Ammon's horn (tissue), 1 donor: ENCODE results near the gene SIRT2.
"Not testable (repeated sequence)": the region's sequence is repeated elsewhere in the genome, so short reads cannot be mapped to it uniquely, and the experiment has no call there.

Source experiments
- DNase-seq: peaks from one replicate; pipeline ENCODE4 v3.0.0-alpha.2; 2016; ENCODE audit warnings: low spot score

The SIRT2 gene

DNA sequence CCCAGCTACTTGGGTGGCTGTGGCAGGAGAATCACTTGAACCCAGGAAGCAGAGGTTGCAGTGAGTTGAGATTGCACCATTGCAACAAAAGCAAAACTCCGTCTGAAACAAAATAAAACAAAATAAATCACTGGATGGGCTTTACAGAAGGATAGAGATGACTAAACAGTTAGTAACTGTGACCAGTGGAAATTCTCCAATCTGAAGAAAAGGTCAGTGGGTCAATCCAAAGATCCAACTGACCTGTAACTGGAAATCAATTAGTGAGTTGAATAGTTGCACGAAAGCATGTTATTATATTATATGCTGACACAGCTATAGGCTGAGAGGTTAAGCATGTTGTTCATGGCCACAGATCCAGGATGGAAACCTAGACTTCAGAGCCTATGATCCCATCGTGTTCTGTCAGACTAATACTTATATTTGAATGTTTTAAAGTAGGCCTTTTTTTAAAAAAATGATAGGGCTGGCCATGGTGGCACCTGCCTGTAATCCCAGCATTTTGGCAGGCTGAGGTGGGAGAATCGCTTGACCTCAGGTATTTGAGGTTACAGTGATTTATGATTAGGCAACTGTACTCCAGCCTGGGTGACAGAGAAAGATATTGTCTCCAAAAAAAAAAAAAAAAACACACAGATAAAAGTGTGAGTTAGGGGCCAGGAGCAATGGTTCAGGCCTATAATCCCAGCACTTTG, 69.2 kb downstream of the SIRT2 start:
- no peak for DNase-seq

DNA sequence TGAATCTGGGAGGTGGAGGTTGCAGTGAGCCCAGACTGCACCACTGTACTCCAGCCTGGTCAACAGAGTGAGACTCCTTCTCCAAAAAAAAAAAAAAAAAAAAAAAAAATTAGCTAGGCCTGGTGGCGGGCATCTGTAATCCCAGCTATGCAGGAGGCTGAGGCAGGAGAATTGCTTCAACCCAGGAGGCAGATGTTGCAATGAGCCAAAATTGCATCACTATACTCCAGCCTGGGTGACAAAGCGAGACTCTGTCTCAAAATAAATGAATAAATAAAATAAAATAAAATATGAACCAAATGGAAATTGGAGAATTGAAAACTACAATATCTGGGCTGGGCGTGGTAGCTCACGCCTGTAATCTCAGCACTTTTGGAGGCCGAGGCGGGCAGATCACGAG, 70.2 kb downstream of the SIRT2 start:
- DNase-seq, result not testable (repeated sequence)
